ENCODE data around the gene CFLAR.
"Not testable (repeated sequence)": the region's sequence is repeated elsewhere in the genome, so short reads cannot be mapped to it uniquely, and the experiment has no call there.

GRCh38 chr2:201168496-201168895 lies 52.5 kb downstream of the CFLAR start:
- TF ChIP-seq CTCF (IDR thresholded peaks at IDR 0.05; ENCODE audit: low read length); EZH2 (optimal IDR thresholded peaks at IDR 0.05; ENCODE audit: low read depth, low read length): not testable (repeated sequence)
